GM23338 (cell line): ENCODE results near the gene KCND2. TPM values are rescaled to one million over a fixed set of nuclear protein-coding genes. Genes with fewer than 3 reads are reported as not detected.
"Not testable (repeated sequence)": the region's sequence is repeated elsewhere in the genome, so short reads cannot be mapped to it uniquely, and the experiment has no call there.

Experiments used
- ATAC-seq: fragments of 200-7000 bp; cut with Tn5 transposase; 3 replicates; pipeline ENCODE4 v1.9.1; 2020
- DNase-seq: peaks from one replicate; pipeline ENCODE4 v3.0.0-alpha.2; 2015; ENCODE audit warnings: low spot score
- H2AFZ ChIP-seq: fragments of 200-600 bp; sonication (generic); 2 replicates; pipeline ENCODE4 v1.8.0; 2016; ENCODE audit warnings: antibody characterized with exemption, mild to moderate bottlenecking, moderate library complexity
- H3F3A ChIP-seq: fragments of 200-600 bp; sonication (generic); replicated peaks from 2 replicates; pipeline ENCODE4 v1.8.0; 2017; ENCODE audit warnings: antibody characterized with exemption, mixed run types, low read depth
- H3K27ac ChIP-seq: fragments of 200-600 bp; sonication (generic); 2 replicates; pipeline ENCODE4 v1.6.1; 2016; ENCODE audit warnings: low read depth
- H3K27me3 ChIP-seq: fragments of 200-600 bp; sonication (generic); 2 replicates; pipeline ENCODE4 v1.8.0; 2016; ENCODE audit warnings: mild to moderate bottlenecking, mixed run types, moderate library complexity; ENCODE audit not compliant: insufficient read depth
- H3K36me3 ChIP-seq: fragments of 200-600 bp; sonication (generic); 2 replicates; pipeline ENCODE4 v1.8.0; 2016; ENCODE audit warnings: mild to moderate bottlenecking; ENCODE audit not compliant: insufficient read depth
- H3K4me1 ChIP-seq: fragments of 200-600 bp; sonication (generic); 2 replicates; pipeline ENCODE4 v1.8.0; 2016; ENCODE audit warnings: mild to moderate bottlenecking, moderate library complexity; ENCODE audit not compliant: insufficient read depth
- H3K4me2 ChIP-seq: fragments of 200-600 bp; sonication (generic); 2 replicates; pipeline ENCODE4 v1.7.1; 2017; ENCODE audit warnings: mixed run types
- H3K4me3 ChIP-seq: fragments of 200-600 bp; sonication (generic); 2 replicates; pipeline ENCODE4 v1.6.1; 2016; ENCODE audit warnings: mixed run types
- H3K79me2 ChIP-seq: fragments of 200-600 bp; sonication (generic); replicated peaks from 2 replicates; pipeline ENCODE4 v1.8.0; 2017; ENCODE audit warnings: mild to moderate bottlenecking; ENCODE audit not compliant: insufficient read depth
- H3K9me2 ChIP-seq: fragments of 200-600 bp; sonication (generic); 2 replicates; pipeline ENCODE4 v1.8.0; 2017; ENCODE audit not compliant: insufficient read depth
- H4K20me1 ChIP-seq: fragments of 200-600 bp; sonication (generic); replicated peaks from 2 replicates; pipeline ENCODE4 v1.8.0; 2017; ENCODE audit warnings: mild to moderate bottlenecking; ENCODE audit not compliant: insufficient read depth
- H3K27ac Mint-ChIP-seq: 2 replicates; pipeline ENCODE4 v1.8.0; 2020; ENCODE audit warnings: inconsistent platforms, mild to moderate bottlenecking, moderate library complexity, mixed read lengths
- H3K27me3 Mint-ChIP-seq: 3 replicates; pipeline ENCODE4 v1.8.0; 2022; ENCODE audit warnings: low read depth, mild to moderate bottlenecking, moderate library complexity, mixed read lengths, inconsistent platforms; ENCODE audit not compliant: insufficient read depth, poor library complexity
- H3K36me3 Mint-ChIP-seq: 3 replicates; pipeline ENCODE4 v1.8.0; 2021; ENCODE audit warnings: low read depth, mild to moderate bottlenecking, inconsistent platforms, moderate library complexity, mixed read lengths
- H3K4me1 Mint-ChIP-seq: 3 replicates; pipeline ENCODE4 v1.8.0; 2020; ENCODE audit warnings: mild to moderate bottlenecking, inconsistent platforms, mixed read lengths
- H3K4me3 Mint-ChIP-seq: 3 replicates; pipeline ENCODE4 v1.8.0; 2021; ENCODE audit warnings: moderate library complexity, mild to moderate bottlenecking, inconsistent platforms, mixed read lengths
- H3K9me3 Mint-ChIP-seq: 3 replicates; pipeline ENCODE4 v1.8.0; 2020; ENCODE audit warnings: moderate library complexity, mild to moderate bottlenecking, inconsistent platforms, mixed read lengths
- EZH2phosphoT487 ChIP-seq: fragments of 200-600 bp; sonication (generic); IDR thresholded peaks from one replicate; pipeline ENCODE4 v1.8.1; 2018; ENCODE audit warnings: antibody characterized with exemption; ENCODE audit not compliant: unreplicated experiment
- ZNF462 ChIP-seq: fragments of 250-450 bp; sonication (Bioruptor Pico); IDR thresholded peaks from 2 replicates; pipeline ENCODE4 v1.5.0; 2020; ENCODE audit warnings: mild to moderate bottlenecking, moderate library complexity
- polyA plus RNA-seq: library from polyadenylated mRNA; unstranded; fragments of >200 nt; fragmentation: Nextera tagmentation; extraction: Ambion mirVana; gene quantifications from 2 replicates; pipeline ENCODE4 v1.2.1, GENCODE V29; 2016
- total RNA-seq: library from RNA; depleted of rRNA; stranded (reverse); fragments of >200 nt; shearing (Covaris generic); gene quantifications from 2 replicates; pipeline ENCODE4 v1.2.3, GENCODE V29; 2014

The KCND2 gene
- total and polyA plus RNA-seq, 2 experiments from 2014 or later = 7.1 to 15.6 TPM

GRCh38 chr7:120775755-120776154 is 502.8 kb downstream of the KCND2 start (continued):
- TF ChIP-seq ZNF462 (CRISPR knock-in tag) (no peak), EZH2phosphoT487 (no peak)

DNA sequence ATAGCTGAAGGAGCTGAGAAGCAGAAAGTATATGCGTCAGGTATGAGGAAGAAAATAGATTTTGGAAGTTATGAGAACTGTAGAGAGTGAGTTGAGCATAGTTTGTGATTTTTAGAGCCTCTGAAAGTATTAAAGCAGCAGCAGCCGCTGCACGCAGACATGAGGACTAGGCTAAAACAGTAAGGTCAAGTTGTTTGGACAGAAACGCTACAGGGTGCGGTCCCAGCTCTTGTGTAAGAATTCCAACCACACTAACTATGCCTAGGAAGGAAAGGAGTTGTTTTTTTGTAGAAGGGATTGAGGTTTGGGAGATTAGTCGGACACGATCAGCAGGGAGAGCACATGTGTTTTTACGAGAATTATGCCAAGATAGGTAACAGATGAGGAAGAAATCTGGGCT is 506.1 kb downstream of the KCND2 start:
- H3K27me3 ChIP-seq, H3K27ac Mint-ChIP-seq, H3K27ac ChIP-seq, H3K4me3 ChIP-seq, H3K79me2 ChIP-seq, H3K4me2 ChIP-seq, H3K9me3 Mint-ChIP-seq, H3K9me2 ChIP-seq, H4K20me1 ChIP-seq, H3K4me3 Mint-ChIP-seq, H3F3A ChIP-seq, H3K36me3 Mint-ChIP-seq, H2AFZ ChIP-seq, H3K36me3 ChIP-seq, H3K27me3 Mint-ChIP-seq, DNase-seq, ATAC-seq: not testable (repeated sequence)
- H3K4me1 Mint-ChIP-seq = peaks cover 12% of the 10 kb centered on the region
- peaks cover 15% of the 10 kb centered on the region for H3K4me1 ChIP-seq

DNA sequence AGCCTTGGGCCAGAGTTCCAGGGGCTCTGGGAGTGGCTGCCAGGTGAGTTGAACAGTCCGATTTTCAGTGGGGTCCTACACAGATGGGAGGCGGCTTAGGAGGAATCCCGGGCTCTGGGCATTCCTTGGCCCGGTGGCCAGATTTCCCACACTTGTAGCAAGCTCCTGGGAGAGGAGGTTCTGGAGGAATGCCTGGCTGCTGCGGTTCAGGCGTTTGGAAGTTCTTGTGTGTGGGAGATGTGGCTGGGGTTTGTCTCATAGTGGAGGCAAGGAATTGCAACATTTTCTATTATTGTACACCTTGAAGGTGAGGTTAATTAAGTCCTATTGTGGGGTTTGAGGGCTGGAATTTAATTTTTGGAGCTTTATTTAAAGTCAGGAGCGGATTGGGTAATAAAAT is 507.5 kb downstream of the KCND2 start:
- H3K79me2 ChIP-seq, H3F3A ChIP-seq, H3K4me2 ChIP-seq, H4K20me1 ChIP-seq, H3K9me2 ChIP-seq, DNase-seq, H3K27me3 ChIP-seq, ATAC-seq, H3K36me3 ChIP-seq, H3K4me3 Mint-ChIP-seq, H3K9me3 Mint-ChIP-seq, H3K36me3 Mint-ChIP-seq, H3K27me3 Mint-ChIP-seq, H3K4me3 ChIP-seq, H3K27ac Mint-ChIP-seq, H3K27ac ChIP-seq, H2AFZ ChIP-seq: not testable (repeated sequence)
- peaks cover 15% of the 10 kb centered on the region for H3K4me1 Mint-ChIP-seq
- peaks cover 13% of the 10 kb centered on the region for H3K4me1 ChIP-seq
